Measurements from ENCODE around the gene DAZAP1.
A peak's percentile ranks its signal among the peaks of the same experiment; 100 is the strongest.

The DAZAP1 gene

DNA sequence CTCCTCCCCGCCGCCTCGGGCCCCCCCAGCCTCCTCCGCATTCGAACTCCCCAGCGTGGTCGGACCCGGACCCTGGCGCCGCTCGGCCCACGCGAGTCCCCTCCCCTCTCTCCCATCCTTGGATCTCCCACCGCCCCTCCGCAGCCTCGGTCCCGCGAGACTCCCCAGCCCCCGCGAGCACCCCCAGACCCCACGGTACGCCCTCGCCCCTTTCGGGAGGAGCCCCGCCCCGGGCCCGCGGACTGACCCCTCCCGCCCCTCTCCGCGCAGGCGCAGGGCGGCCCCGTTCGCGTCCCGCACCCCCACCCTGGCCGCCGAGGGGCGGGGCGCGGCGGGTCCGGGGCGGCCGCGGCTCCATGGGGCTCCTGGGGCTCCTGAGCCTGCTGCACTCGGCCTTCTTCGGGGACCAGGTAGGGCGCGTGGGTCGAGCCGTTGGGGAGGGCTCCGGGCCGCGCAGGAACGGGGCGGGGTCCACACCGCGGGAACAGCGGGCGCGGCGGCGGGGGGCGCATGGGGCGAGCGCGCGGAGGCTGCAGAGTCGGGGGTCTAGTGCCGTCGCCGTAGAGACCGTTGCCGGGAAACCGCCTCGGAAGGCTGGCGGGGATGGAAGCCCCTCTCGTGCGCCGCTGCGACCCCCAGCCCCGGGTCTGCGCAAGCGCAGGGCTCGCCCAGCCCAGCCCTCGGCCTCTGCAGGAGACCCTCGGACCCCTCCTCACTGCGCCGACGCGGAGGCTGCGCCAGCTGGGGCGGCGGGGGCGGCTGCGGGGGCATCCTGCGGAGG lies 38.7 kb downstream of the DAZAP1 start:
- DNase-seq = peak; percentile 54

DNA sequence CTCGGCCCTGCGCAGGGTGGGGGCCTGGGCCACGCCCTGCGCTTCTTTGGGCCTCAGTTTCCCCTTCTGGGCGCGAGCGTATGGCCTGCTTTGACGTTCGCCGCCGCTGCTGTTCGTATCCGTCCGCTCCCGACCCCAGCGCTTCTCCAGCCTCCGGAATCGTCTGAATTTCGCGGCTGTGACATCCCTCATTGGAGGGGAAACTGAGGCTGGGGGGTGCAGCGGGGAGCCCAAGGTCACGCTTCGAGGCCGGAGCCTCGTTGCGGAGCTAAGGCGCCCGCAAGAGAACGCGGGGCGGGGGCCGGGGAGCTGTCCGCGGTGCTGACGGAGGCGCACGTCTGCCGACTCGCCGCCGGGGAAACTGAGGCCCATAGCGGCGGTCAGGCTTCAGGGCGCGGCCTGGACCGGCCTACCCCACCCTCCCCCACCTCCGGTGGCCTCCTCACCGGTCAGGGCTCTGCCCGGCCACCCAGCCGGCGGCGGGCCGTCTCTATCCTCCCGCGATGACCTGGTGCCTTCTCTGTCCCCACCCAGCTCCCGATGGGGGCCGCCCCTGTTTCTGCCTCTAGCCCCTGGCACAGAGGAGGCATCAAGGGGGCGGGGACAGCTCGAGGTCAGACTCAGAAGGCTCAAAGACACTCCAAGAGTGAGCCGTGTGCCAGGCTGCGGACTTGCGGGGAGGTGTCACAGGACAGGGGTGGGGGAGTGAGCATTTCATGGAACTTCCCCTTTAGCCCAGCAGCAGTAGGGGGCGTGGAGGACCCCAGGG lies 39.5 kb downstream of the DAZAP1 start:
- DNase-seq = peak; percentile 21

GRCh38 chr19:1447504-1447903 lies 40.1 kb downstream of the DAZAP1 start:
- no peak for DNase-seq

GRCh38 chr19:1447944-1448343 lies 40.6 kb downstream of the DAZAP1 start:
- no peak for DNase-seq

DNA sequence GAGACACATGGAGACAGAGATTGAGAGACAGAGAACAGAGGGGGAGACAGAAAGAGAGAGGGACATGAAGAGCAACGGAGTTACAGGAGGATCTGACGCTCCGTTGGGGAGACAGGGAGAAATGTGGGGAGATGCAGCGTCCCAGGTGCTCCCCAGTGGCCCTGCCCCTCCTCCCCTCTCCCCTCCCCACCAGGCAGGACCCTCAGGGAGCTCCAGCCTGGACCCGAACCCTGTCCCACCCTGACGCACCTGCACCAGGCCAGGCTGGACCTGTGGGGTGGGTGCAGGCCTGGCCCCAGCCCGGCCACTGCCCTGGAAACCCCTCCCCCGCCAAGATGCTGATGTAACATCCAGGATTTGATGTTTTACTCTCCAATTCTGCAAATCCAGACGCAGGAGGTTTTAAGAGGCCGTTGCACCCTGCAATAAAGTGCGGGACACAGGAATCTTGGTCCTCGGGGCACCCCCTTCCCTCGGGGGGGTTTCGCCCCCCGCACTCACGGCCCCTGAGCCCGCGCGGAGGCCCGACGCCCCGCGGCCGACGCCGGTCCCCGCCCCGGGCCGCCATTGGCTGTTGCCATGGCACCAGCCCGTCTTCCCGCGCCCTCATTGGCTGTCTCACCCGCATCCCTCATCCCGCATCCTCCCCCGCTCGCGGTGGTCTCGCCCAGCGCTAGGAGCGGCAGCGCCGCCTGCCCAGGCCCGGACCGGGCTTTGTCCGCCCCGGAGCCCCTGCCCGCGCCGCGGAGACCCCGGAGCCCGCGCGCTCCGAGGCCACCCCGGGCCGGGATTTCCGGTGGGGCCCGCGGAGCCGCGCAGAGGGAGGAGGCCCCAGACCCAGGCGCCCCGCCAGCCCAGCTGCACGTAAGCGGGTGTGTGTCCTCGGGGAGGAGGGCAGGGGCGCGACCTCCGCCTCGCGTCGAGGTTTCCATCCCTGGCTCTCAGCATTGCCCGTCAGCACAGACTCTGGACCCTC lies 42.4 kb downstream of the DAZAP1 start, which contains the start of gene APC2:
Gene APC2 (plus strand): TSS at position 655 of the 976 bp plus-strand sequence. CDS start 2,881 bp downstream, outside the sequence.
- peak; percentile 86 for DNase-seq

DNA sequence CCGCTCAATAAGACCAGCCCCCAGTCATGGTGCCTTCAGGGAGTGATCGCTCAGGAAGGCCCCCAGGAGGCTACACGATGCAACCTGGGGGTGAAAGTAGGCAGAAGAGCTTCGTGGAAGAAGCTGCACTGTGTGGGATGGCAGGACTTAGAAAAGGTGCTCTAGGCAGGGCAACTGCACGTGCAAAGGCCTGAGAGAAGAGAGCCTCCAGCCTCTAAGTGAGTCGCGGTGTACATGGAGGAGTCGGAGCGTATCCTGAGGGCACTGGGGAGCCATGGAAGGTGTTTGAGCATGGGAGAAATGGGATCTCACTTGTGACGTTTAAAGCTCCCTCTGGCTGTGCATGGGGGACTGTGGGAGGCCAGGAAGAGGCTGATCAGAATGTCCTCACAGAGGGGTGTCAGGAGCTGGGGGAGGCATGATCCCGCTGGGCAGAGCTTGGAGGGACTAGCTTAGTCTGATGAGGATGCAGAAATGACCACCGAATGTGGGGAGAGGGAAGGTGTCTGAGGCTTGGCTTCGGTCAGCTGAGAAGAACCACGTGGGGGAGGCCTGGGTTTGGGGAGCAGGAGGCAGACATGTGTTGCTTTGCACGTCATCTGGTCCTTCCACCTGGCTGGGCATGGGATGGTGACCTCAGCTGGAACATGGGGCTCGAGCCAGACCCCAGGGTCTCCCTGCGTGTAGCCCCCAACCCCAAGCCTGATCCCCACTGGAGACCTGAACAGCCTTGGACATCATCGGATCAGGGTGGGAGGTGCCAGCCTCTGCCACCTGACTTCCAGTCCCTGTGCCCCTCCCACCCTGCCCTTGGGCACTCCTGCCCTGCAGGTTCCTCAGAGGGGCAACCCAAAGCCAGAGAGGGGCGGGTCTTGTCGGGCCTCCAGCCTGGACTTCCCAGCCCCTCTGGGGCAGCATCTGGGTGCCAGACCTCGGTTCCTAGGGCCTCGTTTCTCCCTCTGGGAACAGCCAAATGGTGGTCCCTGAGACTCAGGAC lies 43.6 kb downstream of the DAZAP1 start:
- no peak for DNase-seq

DNA sequence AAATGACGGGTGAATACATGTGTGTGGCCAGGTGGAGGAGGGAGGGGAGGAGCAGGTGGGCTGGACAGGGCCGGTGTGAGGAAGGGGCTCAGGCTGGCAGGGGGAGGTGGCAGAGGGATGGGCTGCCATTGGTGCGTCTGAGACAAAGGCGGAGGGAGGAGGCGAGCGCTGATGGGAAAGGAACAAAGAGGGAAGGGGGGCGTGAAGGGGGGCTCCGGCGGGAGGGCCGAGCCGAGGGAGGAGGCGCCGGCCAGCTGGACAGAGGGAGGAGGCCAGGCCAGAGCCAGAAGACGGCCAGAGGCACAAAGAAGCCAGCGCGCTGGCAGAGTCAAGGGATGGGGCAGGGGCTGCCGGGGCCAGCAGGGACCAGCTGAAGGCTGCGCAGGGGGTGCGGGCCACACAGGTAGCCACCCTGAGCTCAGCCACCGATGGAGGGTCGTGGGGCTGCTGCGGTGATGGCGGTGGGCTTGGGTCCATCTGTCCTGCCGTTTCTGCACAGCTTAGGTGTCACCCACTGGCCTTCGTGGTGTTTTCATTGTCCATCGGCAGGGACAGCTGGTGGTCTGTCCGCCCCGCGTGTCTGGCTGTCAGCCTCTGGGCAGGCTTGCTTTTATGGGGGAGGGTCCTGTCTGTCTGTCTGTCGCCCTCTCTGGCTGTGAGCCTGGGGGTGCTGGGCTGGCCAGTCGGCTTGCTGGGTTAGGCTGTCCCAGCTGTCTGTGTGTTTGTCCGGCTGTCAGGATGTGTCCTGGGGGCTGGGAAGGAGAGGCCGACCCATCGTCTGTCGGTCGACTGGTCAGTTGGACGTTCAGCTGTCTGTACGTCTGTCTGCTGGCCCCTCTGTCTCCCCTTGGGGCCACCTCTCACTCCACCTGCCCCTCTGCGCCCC lies 44.8 kb downstream of the DAZAP1 start:
- no peak for DNase-seq

DNA sequence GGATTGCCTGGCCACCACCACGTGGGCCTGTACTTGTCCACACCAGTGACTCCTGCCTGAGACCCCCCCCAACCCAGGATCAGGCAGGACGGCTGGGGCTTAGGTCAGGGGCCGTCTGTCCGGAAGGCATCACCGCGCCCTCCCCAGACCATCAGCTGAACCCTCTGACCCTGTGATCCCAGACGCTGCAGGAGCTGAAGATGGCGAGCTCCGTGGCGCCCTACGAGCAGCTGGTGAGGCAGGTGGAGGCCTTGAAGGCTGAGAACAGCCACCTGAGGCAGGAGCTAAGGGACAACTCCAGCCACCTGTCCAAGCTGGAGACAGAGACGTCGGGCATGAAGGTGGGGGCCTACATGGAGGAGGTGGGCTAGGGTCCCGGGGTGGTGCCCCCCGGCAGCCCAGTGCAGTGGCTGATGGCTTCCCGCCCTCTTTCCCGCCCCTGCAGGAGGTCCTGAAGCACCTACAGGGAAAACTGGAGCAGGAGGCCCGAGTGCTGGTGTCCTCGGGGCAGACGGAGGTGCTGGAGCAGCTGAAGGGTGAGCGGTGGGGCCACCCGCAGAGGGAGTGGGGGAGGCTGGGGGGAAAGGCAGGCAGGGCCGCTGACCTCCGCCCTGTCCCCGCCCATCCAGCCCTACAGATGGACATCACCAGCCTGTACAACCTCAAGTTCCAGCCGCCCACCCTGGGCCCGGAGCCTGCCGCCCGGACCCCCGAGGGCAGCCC lies 45.6 kb downstream of the DAZAP1 start:
- DNase-seq = no peak

DNA sequence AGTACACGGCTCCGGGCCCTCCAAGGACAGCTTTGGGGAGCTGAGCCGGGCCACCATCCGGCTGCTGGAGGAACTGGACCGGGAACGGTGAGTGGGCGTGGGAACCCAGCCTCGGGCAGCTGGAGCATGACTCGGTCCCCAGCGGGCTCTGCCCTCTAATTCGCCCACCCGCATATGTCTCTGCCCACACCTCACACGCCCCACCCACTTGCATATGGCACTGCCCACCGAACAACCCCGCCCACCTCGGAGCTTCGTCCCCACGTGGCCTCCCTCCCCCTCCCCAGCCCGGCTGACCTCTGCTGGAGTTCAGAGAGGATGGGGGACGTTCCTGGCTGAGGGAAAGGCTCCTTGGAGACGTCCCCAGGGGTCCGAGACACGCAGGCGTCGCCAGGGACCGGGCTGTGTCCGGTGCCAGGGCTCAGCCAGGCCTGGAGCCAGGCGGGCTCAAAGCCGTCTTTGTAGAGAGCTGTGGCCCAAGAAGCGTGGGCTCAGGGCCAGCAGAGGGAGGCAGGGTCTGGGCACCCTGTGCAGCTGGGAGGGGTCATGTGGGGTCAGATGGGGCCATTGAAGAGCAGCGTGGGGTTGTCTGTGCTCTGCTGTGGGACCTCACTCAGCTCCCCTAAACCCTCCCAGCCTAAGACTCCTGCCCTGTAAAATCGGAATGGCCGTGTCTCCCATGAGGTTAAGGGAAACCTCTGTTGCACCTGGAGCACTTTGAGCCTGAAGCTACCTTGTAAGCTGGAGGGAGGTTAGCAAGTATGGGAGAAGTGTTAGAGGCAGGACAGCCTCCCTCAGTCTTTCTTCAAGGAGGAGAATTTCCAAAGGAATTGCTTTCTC lies 46.4 kb downstream of the DAZAP1 start:
- DNase-seq = peak; percentile 18

DNA sequence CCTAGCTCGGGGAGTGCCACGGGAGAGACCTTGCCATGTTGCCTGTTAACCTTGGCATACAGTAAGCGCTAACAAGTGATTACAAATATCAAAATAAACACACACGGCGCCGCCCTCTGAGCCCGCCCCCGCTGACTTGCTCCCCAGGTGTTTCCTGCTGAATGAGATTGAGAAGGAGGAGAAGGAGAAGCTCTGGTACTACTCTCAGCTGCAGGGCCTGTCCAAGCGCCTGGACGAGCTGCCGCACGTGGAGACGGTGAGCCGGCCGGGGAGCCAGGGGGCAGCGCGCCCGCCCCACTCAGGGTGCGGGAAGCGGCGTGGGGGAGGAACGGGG lies 47.6 kb downstream of the DAZAP1 start:
- DNase-seq = no peak

GRCh38 chr19:1455336-1456120 lies 48.1 kb downstream of the DAZAP1 start:
- no peak for DNase-seq

DNA sequence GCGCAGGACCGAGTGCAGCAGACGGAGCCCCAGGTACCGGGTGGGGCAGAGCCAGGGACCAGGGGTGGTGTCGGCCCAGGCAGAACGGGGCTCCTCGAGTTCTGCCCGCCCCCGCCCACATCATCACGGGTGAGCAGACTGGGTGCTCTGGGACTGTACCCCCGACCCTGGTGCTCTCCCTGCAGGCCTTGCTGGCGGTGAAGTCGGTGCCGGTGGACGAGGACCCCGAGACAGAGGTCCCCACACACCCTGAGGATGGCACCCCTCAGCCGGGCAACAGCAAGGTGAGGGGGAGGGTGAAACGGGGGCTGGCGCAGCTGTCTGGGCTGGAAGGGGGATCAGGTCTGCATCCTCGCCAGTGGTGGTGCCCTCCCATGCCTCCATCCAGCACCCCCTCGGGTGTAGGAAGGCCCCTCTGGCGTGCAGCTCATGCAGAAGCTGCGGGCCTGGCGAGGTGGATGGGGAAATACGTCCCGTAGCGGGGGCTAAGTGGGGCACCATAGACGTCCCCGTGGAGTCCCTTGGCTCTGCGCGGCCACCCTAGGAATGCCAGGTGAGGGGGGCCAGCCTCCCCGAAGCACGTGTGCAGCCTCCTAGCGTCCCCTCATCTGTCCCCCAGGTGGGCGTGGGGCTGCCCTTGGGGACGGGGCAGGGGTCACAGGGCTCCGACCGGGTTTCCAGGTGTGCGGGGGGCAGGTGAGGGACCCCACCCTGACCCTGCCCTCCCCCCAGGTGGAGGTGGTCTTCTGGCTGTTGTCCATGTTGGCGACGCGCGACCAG lies 48.9 kb downstream of the DAZAP1 start:
- DNase-seq = no peak

DNA sequence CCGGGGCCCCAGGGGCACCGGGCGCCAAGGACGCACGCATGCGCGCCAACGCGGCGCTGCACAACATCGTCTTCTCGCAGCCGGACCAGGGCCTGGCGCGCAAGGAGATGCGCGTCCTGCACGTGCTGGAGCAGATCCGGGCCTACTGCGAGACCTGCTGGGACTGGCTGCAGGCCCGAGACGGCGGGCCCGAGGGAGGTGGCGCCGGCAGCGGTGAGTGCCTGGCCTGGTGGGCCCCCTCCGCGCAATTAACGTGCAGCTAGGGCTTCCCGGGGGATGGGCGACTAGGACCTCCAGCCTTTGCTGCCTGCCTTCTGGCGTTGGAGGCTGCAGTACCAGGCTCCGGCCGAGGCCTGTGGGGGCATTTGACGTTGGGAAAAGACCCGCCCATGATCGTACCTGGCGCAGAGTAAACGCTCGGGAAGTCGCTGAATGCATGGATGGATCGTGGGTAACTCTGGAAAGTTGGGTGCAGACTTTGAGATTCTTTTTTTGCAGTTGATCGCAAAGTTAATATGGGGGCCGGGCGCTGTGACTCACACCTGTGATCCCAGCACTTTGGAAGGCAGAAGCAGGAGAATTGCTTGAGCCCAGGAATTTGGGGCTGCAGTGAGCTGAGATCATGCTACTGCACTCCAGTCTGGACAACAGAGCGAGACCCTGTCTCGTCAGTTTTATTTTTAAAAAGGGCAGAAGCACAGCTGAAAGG lies 49.8 kb downstream of the DAZAP1 start:
- DNase-seq = no peak

- DNase-seq = no peak
Observed at GRCh38 chr19:1457892-1458291, 50.5 kb downstream of the DAZAP1 start.

GRCh38 chr19:1459479-1459878 lies 52.1 kb downstream of the DAZAP1 start:
- no peak for DNase-seq

Measured in NCI-H1092 (cell line).